GM18867 (cell line): ENCODE results near the gene BMAL1.
"Not testable (repeated sequence)": the region's sequence is repeated elsewhere in the genome, so short reads cannot be mapped to it uniquely, and the experiment has no call there.

ENCODE experiments used
- ATAC-seq: cut with Tn5 transposase; IDR thresholded peaks from one replicate; pipeline ENCODE4 v1.9.1; 2021; ENCODE audit warnings: mild to moderate bottlenecking, moderate library complexity; ENCODE audit not compliant: unreplicated experiment

Gene BMAL1

DNA sequence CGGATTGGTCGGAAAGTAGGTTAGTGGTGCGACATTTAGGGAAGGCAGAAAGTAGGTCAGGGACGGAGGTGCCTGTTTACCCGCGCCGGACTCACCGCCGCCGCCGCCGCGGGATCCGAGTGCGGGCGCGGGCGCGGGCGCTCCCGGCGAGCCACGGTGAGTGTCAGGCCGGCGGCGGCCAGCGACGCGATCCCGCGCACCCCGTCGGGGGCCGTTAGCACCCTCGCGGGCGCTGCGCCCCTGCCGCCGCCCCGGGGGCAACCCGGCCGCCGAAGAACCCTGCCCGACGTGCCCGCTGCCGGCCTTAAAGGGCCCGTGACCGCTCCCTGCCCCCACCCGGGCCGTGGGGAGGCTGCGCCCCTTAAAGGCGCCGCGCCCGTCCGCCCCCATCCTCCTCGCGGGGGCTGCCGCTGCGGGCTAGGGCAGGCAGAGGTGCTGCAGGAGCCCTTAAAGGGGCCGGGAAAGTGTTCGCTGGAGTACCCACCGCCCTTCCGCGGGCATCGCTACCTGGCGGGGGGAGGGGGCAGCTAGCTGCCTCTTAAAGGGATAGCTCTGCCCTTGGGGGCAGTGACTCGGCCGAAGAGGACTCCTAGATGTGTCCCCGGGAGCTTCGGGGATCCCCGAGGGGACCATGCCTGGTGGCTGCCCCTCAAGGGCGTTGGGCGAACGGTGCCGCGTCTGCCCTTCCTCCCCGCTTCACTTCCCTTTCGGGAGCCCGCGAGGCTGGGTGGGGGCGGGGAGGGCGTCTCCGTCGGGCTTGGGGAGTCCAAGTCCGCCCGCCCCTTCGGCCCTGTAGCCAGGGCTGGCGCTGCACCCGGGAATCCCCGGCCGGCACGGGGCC is at the start of gene BMAL1:
TSS of gene BMAL1 (plus strand) at position 23 of the 841 bp plus-strand sequence. CDS start 76,519 bp downstream, outside the sequence.
- ATAC-seq, result peak; percentile 34

DNA sequence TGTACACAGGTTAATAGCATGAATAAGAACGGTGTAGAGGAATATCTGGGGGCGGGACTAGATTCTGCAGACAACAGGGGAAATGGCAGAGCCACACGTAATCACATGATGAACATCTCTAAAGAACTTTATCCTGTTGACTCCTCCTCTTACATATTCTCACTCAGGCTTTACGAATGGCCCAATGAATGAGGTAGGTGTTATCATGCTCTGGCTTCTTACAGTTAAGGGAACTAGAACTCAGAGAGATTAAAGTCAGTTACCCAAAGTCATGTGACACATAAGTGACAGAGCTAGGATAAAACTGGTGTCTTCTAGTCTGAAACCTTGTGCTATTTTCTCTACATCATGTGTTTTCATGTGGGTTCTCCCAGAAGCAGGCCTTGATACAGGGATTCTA is 49.0 kb upstream of the BMAL1 start:
- no peak for ATAC-seq

DNA sequence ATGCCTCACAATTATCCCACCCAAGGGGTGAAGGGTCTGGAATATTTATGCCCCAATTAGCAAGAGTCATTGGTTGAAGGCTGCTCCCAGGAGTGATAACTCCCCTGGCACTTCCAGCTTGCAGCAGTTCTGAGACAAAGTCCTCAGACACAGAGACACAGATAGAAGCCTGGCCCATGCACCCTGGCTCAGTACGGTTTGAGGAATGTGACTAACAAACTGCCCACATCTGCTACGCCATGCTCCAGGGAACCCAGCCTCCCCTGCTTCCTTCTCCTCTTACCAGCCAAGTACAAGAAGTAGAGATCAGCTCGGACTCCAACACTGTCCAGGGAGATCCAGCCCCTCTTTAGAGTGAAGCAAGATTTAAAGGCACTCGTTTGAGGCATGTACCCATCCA is 48.5 kb upstream of the BMAL1 start:
- ATAC-seq, result no peak

DNA sequence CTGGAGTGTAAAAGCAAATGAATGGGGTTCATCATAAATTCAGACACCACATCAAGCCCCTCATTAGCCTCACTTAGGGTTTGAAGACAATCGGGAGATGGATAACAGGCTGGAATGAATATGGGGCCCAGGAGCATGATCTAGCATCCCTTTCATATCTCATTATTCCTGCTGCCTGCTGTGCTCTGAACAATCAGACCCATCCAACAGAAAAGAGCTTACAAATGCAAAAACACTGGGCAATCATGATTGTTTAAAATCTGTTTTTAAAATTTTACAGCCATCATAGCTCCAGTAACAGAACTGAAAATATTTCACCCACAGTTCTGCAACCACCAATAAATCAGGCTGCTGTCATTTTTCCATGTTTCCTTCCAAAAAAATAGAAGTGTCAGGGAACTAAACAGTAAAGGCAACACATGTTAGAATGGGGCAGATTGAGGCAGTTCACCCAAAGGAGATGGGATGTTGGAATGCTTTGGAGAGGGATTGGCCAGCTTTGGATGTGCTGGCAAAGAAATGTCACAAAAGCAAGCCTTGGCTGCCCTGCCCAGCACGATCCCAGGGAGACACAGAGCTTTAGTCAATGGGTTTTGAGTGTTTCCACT is 47.8 kb upstream of the BMAL1 start:
- no peak for ATAC-seq

DNA sequence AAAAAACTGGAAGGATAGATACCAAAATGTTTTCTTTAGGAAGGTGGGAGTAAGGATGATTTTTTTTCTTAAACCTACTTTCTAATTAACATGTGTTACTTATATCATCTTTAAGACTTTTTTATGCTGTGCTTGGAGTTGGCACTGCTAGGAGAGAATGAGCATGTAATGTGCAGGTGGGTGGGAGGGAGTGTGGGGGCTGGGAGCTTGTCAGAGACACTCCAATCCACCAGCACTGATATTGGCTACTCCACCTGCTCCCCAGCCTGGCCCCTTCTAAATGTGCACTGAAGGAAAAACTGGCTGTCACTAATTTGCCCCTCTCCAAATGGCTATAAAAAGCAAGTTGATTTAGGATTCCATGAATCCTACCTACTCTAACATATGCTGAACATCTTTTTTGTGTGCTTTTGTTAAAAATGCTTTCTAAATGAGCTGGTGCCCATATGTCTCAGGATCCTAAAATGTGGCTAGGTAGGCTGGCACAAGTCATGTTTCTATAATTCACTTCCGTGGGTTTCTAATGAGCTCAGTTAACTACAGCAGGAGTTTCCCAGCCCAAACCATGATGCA is 44.3 kb upstream of the BMAL1 start:
- ATAC-seq, result no peak

DNA sequence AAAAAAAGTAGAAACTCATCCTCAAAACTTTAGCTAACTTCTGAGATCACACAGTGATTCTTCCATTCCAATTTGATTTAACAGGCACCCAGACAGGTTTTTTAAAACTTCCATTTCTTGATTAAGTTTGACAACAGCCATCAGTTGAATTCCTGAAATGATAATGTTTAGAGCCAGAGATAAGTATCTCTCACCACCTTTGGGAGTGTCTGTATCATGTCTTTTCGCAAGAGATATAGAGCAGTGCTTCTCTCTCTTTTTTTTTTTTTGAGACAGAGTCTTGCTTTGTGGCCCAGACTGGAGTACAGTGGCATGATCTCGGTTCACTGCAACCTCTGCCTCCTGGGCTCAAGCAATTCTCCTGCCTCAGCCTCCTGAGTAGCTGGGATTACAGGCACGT is 41.7 kb upstream of the BMAL1 start:
- no peak for ATAC-seq

DNA sequence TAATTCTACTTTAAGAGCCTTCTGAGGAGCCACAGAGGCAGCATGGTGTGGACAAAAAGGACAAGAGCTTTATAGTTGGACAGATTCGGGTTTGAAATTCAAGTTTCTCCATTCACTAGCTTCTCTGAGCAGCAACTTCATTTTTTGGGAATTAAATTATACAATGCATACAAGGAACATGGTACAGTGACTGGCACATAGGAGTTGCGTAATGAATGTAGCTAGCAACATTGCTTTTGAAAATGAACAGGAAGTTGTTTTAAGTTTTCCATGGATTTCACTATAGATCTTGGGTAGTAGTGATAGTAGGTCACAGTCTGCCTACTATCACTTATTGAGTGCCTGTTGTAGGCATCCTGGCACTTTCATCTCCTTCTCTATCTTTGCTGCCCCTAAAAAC is 41.0 kb upstream of the BMAL1 start:
- no peak for ATAC-seq

DNA sequence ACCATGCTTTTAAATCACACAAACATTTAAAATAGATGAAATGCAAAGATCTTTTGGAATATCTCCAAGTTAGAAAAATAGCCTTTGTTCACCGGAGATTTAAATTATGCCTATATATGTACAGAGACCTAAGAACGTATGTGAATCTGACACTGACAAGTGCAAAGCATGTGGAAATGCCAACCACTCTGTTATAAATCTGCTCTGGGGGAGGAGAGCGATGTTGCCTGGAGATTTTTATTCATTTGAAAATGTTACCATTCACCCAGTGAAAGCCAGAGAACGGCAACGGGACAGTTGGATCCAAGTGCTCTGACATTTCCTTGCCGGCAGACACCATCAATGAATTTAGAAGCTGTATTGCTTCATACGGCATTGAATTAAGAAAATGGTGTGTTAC is 39.8 kb upstream of the BMAL1 start:
- ATAC-seq, result no peak

DNA sequence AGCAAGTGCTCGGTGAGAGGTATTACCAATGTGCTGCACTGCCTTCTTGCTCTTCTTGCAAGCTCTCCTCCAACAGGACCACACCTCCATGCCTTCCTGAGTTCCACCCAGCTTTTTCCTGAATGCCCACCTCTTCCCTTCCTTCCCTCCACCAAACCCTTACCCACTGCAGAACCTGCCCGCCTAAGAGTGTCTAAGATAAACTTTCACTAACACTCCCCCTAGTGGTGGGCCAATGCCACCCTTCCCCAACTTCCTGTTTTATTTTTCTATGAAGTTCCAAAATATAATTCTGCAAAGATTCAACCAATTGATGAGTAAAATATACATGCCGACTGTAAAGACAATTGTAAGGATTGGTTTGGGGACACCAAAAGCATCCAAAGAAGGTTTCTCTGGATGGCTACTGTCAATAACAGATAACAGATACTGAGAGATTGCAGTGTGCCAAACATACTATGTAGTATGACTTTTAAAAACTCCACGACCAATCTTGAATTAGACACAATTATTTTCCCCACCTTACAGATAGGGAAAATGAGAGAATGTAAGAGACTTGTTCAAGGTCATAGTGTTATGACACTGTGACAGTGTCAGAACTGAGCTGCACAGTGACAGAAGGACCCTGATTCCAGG is 38.6 kb upstream of the BMAL1 start:
- ATAC-seq, result no peak

DNA sequence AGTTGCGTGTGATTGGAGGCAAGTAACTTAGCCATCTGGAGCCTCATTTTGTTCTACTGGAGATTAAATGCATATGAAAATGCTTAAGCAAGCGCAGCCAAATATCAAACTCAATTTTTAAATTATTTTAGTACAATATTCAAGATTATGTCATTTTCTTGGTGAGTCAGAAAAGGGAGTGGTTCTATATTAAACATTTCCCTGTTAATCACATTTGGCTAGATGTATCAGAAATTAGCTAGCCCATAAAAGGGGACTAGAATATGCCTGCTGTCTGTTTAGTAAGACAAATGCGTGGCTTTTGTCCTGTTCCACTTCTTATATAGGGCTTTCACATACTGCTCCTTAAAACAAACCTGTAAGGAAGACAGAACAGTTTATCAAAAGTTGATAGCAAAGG is 35.0 kb upstream of the BMAL1 start:
- no peak for ATAC-seq

DNA sequence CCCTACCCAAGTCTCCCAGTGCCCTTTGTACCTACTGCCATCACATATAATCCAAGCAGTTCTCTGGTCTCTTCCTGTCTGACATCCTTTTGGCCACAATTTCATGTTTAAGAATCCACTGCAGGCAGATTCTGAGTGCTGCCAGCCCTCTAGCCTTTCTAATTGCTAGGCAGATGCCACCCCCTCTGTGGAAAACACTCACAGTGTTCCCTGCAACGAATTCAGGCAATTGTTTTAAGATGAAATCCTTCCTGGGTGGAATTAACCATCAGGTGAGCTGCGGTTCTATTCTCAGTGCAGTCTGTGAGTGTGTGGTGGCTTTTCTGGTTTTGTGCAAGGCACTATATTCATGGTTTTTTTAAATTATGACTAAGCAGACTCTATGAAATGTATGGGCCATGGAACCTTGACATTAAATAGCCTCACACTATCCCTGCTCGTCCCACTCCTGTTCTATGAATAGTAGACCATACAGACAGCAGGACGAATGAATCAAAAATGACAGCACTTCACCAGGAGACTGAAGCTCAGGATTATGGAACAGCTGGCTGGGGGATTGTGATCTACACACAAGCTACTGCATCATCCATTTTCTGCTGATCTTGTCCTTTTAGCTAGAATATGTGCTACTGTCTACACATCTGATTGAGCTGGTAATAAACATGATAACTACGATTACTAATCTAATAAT is 29.8 kb upstream of the BMAL1 start:
- no peak for ATAC-seq

DNA sequence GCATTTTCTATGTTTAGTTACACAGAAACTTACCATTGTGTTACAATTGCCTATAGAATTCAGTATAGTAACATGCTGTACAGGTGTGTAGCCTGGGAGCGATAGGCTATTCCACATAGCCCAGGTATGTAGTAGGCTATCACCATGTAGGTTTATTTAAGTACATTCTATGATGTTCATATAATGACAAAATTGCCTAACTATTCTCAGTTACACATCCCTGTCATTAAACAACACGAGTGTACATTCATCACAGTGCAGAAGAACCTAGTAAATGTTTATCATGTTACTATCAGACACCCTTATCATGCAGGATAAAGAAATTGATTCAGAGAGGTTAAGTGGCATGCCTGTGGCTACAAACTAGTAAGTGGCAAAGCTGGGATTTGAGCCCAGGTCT is 28.4 kb upstream of the BMAL1 start:
- ATAC-seq, result no peak

DNA sequence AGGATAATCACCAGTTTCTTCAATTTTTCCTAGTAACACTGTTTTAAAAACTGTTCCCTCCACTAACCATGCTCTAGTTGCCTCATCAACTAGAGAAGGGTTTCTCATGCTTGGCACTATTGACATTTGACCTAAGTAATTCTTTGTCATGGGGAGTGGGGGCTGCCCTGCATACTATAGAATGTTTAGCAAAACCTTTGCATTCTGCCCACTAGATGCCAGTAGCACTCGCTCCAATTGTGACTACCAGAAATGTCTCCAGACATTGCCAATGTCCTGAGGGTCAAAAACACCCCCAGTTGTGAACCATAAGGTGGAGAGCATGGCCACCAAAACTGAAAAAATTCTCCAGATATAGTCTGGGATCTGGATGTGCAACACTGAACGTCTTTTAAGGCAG is 27.6 kb upstream of the BMAL1 start:
- ATAC-seq, result no peak

DNA sequence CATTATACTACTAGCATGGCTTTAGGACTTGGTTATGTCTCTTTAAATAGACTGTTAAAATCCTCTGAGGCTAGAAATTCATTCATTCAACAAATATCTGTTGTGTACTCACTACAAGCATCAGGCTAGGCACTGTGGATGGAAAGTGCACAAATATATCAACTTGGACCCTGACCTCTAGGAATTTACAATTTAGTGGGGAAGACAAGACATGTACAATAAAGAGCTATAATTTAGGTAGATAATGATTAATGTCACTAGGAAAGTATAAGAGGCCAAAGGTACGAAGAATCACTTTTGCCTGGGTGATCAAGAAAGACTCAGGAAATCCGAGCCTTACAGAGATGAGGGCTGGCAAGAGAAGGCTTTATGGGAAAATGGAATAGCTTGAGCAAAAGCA is 25.6 kb upstream of the BMAL1 start:
- ATAC-seq, result no peak

DNA sequence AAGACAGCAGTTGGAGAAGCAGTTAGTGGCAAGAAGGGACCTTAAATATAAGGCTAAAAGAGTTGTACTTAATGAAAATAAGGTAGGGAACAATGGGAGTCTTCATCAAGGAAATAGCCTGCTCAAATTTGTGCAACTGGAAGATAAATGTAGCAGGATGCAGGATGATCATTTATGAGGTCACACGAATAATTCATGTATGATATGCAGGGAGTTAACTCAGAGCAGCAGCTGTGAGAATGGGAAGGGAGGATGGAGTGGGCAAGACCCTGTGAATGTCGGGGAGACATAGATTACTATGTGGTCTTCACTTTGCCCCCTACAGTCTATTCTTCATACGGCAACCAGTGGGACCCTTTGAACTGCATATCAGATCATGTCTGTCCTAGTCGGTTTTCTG is 25.2 kb upstream of the BMAL1 start:
- ATAC-seq, result no peak

DNA sequence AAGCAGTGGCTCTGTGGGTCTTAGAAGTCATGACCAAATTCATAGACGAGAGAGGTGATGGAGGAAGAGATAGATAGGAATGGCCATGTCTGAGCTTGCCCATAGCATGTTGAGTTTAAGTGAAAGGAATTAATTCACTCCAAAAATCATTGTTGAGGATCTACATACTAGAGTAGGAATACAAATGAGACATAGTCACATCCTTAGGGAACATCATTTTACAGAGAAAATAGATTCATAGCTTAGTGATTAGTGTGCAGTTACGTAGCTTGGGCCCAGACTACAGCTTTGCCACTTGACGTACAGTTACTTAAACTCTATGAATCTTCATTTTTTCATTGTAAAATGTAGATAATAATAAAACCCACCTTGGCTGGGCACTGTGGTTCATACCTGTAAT is 21.4 kb upstream of the BMAL1 start:
- no peak for ATAC-seq

DNA sequence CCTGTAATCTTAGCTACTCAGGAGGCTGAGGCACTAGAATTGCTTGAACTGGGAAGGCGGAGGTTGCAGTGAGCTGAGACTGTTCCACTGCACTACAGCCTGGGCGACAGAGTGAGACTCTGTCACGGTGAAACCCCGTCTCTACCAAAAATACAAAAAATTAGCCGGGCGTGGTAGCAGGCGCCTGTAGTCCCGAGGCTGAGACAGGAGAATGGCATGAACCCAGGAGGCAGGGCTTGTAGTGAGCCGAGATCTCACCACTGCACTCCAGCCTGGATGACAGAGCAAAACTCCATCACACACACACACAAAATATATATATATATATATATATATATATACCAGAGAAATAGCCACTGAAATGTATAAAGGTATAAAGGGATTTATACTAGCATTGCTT is 19.5 kb upstream of the BMAL1 start:
- ATAC-seq, result not testable (repeated sequence)

DNA sequence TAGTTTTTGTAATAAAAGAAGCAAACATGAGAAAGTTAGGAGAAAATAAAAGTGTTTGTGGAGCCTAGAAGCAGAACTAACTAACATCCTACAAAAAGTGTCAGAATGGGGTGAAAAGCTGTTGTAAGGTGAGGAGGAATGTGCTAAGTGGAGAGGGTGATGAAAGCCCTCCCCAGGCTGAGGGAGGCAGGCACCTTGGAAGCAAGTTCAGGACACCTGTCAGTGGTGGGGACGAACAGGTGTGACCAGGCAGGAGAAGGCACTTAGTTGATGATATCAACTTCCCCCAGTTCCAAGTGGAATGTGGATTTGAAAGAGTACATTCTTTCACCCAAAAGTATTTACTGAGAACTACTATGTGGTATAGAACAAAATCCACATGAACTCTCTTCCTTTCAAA is 18.7 kb upstream of the BMAL1 start:
- ATAC-seq, result no peak

DNA sequence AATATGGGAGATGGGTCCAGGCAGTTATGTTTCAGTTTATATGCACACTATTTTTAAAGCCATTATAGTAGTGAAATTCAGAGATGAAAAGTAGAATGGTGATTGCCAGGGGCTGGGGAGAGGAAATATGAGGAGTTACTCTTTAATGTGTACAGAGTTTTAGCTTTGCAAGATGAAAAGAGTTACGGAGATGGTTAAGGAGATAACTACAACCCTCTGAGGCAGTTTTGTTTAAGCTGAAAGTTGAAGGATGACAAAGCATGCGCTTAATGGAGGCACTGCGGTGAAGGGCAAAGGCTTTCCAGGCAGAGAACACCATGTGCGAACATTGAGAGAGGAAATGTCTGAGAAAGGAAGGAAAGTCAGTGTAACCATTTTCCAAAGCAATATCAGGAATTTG is 18.2 kb upstream of the BMAL1 start:
- ATAC-seq, result no peak

DNA sequence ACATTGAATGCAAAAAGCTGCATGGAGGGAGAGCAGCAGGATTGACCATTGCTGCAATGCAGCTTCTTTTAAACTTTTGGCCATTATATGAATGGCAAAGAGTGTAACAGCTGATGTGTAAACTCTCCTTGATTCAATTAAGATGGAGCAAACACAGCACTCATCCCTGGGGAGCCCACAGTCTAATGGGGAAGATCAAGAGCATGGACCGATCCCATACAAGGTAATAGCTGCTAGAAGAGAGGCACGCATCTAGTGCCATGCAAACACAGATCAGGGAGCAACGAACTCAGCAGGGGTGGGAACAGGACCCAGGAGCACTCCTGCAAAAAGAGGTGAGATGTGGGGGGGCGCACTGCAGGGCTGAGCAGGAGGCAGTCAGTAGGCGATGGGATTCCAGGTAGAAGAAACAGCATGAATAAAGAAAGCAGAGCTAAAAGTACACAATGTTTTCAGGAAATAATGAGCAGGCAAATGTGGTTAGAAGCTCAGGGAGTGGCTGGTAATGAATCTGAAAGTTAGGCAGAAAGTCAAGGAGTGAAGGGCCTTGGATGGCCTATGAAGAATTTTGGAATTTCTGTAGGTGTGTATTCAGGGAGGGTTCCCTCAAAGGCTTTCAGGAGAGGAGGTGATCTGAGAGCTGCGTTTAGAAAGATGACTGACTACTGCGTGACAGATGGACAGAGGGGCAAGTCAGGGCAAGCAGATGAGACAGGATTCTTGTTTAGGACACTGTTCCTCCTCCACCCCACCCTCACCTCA is 17.2 kb upstream of the BMAL1 start:
- no peak for ATAC-seq
